Inferior parietal cortex (tissue), 1 donor: ENCODE results near the gene NCAPH2.

Experiments used
- DNase-seq: peaks from one replicate; pipeline ENCODE4 v3.0.0-alpha.2; 2016; ENCODE audit errors: extremely low spot score

The NCAPH2 gene

GRCh38 chr22:50507991-50508884, at the start of gene NCAPH2:
Gene NCAPH2, plus strand, starts transcription at chr22:50508224. Its CDS starts 114 bp downstream, at chr22:50508338.
- DNase-seq, result peak; percentile 98

- DNase-seq, result no peak
Measured at GRCh38 chr22:50459016-50459415, 49.0 kb upstream of the NCAPH2 start.

GRCh38 chr22:50459496-50460140, 48.4 kb upstream of the NCAPH2 start:
- no peak for DNase-seq

DNA sequence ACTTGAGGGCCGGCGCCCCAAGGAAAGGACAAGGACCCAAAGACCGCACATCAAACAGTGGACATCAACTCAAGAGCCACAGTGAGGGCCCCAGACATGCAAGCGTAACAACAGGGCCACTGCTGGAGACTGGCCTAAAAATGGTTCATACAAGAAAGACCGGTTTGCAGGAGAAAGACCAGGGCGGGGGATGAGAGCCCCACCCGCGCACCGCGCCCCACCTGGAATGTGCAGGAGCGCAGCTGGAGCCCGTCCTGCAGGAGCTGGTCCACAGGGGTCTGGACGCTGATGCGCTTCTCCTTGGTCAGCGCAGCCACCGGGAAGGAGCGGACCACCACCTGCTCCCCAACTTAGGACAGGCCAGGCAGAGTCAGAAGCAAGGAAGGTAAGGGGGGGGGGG, 47.1 kb upstream of the NCAPH2 start:
- no peak for DNase-seq

DNA sequence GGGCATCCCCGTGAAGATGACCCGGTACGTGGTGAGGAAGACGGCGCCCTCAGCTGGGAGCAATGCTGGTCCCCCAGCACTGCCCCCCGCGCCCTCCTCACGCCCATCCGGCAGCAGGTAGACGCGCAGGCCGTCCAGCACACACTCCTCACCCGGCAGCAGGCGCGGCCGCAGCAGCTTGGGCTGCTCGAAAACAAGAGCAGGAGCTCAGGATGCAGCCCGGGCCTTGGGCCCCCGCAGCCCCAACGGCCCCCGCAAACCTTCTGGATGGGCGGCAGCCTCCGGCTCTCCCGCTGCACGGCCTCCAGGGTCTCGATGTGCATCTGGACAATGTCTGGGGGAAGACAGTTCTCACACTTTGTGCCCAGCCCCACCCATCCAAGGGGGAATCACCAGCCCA, 46.5 kb upstream of the NCAPH2 start:
- no peak for DNase-seq

- no peak for DNase-seq
Measured at GRCh38 chr22:50461979-50462540, 46.0 kb upstream of the NCAPH2 start.

DNA sequence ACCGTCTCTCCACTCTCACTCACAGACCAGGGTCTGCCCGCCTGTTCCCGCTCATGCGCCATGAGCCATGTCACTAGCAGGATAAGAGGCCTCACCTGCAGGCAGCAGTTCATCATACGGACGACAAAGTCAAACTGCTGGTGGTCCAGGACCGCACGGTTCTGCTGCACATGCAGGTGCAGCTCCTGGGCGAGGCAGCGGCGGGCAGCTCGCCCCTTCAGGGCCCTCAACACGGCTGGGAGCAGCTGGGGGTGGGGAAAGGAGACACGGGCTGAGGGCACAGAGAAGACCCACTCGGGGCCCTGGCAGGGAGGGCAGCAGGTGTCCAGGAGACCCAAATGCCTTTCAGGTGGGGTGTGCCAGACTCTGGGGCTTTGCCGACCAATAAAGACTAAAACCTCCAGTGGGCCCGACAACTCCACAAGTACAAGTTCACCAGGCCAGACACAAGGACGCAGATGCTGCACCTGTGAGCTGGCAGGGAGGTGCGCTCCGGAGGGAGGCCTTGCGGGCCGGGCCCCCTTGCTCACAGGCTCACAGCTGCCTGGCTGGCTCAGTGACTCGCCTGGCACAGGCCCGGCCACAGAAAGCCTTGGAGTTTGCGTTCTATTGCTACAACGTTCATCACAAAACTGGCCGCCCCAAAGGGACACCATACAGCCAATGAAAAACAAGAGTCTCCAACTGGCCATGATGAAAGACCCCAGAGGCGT, 44.7 kb upstream of the NCAPH2 start:
- DNase-seq, result no peak

DNA sequence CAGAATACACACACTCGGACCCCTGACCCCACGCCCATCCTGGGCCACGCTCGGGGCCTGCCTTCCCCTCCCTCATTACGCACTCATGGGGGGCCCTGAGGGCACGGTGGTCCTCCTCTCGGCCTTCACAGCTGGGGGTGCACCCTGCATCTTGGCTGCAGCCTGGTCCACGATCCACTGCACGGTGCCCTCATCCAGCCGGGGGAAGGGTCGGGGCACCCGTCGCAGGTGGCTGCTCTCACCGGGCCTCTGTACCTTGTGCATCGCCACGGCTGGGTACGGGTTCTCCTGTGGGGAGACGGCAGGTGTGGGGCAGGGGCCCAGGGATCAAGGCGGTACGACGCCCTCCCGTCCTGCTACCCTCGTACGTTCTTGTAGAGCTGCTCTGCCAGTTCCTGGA, 43.6 kb upstream of the NCAPH2 start:
- DNase-seq, result no peak

GRCh38 chr22:50465066-50465930, 42.7 kb upstream of the NCAPH2 start:
- no peak for DNase-seq

GRCh38 chr22:50467341-50467740, 40.7 kb upstream of the NCAPH2 start:
- DNase-seq, result no peak

GRCh38 chr22:50467773-50468440, 40.1 kb upstream of the NCAPH2 start:
- no peak for DNase-seq

DNA sequence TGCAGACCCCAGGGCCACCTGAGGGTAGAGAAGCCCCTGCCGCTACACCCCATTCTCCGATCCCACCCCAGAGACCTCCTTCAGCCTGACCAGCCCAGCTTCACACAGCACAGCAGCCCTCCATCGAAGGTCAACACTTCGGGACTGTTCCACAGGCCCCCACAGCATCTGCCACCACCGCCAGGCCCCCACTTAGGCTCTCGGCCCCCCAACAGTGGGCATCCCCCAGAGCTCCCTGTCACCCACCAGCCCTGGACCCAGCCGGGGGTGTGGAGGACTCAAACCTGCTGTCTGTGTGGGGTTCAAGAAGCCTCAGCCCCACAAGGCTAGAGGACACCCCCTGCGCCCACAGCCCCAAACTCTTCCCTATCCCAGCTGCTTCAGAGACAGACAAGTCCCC, 39.4 kb upstream of the NCAPH2 start:
- DNase-seq, result no peak

DNA sequence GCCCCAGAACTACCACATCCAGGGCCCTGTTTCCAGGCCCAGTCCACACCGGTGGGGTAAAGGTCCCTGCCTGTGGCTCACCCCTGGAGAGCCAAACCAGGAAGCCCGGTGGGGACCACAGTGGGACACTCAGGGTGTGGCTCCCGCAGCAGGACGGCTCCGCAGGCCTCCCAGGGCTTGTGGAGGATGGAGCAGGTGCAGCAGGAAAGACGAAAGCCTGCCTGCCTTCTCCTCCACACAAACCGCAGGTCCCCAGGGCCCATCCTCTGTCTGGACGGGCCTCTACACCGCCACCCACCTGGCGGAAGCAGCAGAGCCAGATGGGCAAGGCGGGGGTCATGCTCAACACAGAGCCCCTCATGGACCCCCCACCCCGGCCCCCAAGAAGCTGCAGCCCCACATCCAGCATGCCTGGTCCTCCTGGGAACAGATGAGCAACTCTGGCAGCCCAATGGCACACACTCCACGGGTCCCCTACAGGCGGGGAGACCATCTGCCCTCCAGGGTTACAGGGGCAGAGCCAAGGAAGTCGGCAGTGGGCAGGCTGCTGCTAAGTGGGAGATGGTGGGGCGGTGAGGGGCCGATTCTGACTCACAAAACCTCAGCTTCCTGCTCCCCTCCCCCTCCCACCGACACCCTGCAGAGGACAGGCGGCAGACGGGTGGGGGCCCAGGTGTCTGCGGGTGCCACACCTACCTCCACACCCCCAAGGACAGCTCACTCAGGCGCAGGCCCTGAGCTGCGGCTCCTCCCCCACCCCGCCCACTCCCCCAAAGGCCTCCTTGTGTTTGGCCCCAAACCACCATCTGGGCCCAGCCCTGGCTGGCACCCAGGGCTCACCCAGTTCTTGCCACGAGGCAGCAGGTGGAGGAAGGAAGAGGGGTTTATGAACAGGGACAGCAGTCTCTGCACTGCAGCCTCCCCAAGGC, 38.4 kb upstream of the NCAPH2 start:
- no peak for DNase-seq

DNA sequence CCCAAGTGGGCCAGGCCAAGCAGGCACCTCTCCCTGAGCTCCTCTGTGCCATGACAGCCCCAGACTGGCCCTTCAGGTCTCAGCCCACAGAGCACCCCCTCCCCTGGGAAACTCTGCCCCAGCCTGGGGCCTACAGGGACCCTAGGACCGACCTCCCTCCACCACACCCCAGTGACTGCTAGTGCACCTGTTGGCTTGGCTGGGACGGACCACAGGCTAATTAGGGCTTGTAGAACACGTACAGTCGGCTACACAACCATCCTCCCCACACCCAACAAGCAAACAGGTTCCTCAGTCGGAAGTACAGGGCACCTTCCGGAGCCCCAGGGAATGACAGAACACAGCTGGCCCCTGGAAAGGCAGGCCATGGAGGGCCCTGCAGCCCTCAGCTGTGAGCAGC, 37.5 kb upstream of the NCAPH2 start:
- DNase-seq, result no peak

GRCh38 chr22:50471197-50471847, 36.7 kb upstream of the NCAPH2 start:
- peak; percentile 48 for DNase-seq

DNA sequence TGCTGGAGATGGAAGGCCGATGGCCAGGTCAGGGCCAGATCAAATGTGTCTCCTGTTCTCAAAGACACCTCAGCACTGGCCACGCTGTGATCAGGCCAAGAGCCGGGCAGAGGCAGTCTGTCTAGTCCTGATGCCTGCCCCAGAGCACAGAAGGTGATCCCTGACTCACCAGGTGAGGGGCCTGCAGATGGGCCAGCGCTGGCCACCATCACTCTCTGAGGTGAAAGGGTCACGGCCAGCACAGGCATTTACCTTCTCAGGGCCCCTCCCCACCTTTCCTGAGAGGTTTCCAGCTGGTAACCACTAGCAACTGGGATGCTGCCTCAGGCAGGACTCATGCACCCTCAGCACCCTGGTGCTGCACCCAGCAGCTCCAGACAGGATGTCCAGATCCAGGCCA, 36.1 kb upstream of the NCAPH2 start:
- DNase-seq, result no peak

DNA sequence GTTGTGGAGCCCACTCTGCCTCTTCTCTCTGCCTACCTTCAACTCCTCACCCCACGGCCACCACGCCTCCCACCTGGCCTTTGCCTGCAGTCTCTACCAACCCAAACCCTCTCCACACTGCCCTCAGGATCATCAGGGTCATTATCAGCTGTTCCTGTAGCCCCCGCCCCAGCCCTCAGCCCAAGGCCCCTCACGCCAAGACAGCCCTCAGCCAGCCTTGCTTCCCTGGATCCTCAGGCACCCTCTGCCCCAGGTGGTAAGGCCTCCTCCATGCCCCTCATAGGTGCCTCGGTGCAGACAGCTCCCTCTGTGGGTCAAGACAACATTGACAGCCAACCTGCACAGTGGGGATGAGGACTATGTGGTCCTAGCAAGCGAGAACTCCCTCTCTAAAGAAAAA, 34.9 kb upstream of the NCAPH2 start:
- no peak for DNase-seq

GRCh38 chr22:50473855-50474671, 34.0 kb upstream of the NCAPH2 start:
- DNase-seq, result no peak
